GM23338 (cell line): ENCODE measurements around the gene ORC4. TPM values are rescaled to one million over a fixed set of nuclear protein-coding genes. Genes with fewer than 3 reads are reported as not detected.

Experiments
- ATAC-seq: fragments of 200-7000 bp; cut with Tn5 transposase; 3 replicates; pipeline ENCODE4 v1.9.1; 2020
- DNase-seq: peaks from one replicate; pipeline ENCODE4 v3.0.0-alpha.2; 2015; ENCODE audit warnings: low spot score
- H2AFZ ChIP-seq: fragments of 200-600 bp; sonication (generic); 2 replicates; pipeline ENCODE4 v1.8.0; 2016; ENCODE audit warnings: antibody characterized with exemption, mild to moderate bottlenecking, moderate library complexity
- H3F3A ChIP-seq: fragments of 200-600 bp; sonication (generic); replicated peaks from 2 replicates; pipeline ENCODE4 v1.8.0; 2017; ENCODE audit warnings: antibody characterized with exemption, mixed run types, low read depth
- H3K27ac ChIP-seq: fragments of 200-600 bp; sonication (generic); 2 replicates; pipeline ENCODE4 v1.6.1; 2016; ENCODE audit warnings: low read depth
- H3K27me3 ChIP-seq: fragments of 200-600 bp; sonication (generic); 2 replicates; pipeline ENCODE4 v1.8.0; 2016; ENCODE audit warnings: mild to moderate bottlenecking, mixed run types, moderate library complexity; ENCODE audit not compliant: insufficient read depth
- H3K36me3 ChIP-seq: fragments of 200-600 bp; sonication (generic); 2 replicates; pipeline ENCODE4 v1.8.0; 2016; ENCODE audit warnings: mild to moderate bottlenecking; ENCODE audit not compliant: insufficient read depth
- H3K4me1 ChIP-seq: fragments of 200-600 bp; sonication (generic); 2 replicates; pipeline ENCODE4 v1.8.0; 2016; ENCODE audit warnings: mild to moderate bottlenecking, moderate library complexity; ENCODE audit not compliant: insufficient read depth
- H3K4me2 ChIP-seq: fragments of 200-600 bp; sonication (generic); 2 replicates; pipeline ENCODE4 v1.7.1; 2017; ENCODE audit warnings: mixed run types
- H3K4me3 ChIP-seq: fragments of 200-600 bp; sonication (generic); 2 replicates; pipeline ENCODE4 v1.6.1; 2016; ENCODE audit warnings: mixed run types
- H3K79me2 ChIP-seq: fragments of 200-600 bp; sonication (generic); replicated peaks from 2 replicates; pipeline ENCODE4 v1.8.0; 2017; ENCODE audit warnings: mild to moderate bottlenecking; ENCODE audit not compliant: insufficient read depth
- H3K9me2 ChIP-seq: fragments of 200-600 bp; sonication (generic); 2 replicates; pipeline ENCODE4 v1.8.0; 2017; ENCODE audit not compliant: insufficient read depth
- H4K20me1 ChIP-seq: fragments of 200-600 bp; sonication (generic); replicated peaks from 2 replicates; pipeline ENCODE4 v1.8.0; 2017; ENCODE audit warnings: mild to moderate bottlenecking; ENCODE audit not compliant: insufficient read depth
- H3K27ac Mint-ChIP-seq: 2 replicates; pipeline ENCODE4 v1.8.0; 2020; ENCODE audit warnings: inconsistent platforms, mild to moderate bottlenecking, moderate library complexity, mixed read lengths
- H3K27me3 Mint-ChIP-seq: 3 replicates; pipeline ENCODE4 v1.8.0; 2022; ENCODE audit warnings: low read depth, mild to moderate bottlenecking, moderate library complexity, mixed read lengths, inconsistent platforms; ENCODE audit not compliant: insufficient read depth, poor library complexity
- H3K36me3 Mint-ChIP-seq: 3 replicates; pipeline ENCODE4 v1.8.0; 2021; ENCODE audit warnings: low read depth, mild to moderate bottlenecking, inconsistent platforms, moderate library complexity, mixed read lengths
- H3K4me1 Mint-ChIP-seq: 3 replicates; pipeline ENCODE4 v1.8.0; 2020; ENCODE audit warnings: mild to moderate bottlenecking, inconsistent platforms, mixed read lengths
- H3K4me3 Mint-ChIP-seq: 3 replicates; pipeline ENCODE4 v1.8.0; 2021; ENCODE audit warnings: moderate library complexity, mild to moderate bottlenecking, inconsistent platforms, mixed read lengths
- H3K9me3 Mint-ChIP-seq: 3 replicates; pipeline ENCODE4 v1.8.0; 2020; ENCODE audit warnings: moderate library complexity, mild to moderate bottlenecking, inconsistent platforms, mixed read lengths
- ETS1 ChIP-seq: IDR thresholded peaks from 2 replicates; pipeline ENCODE4 v1.6.1; 2016; ENCODE audit warnings: antibody characterized with exemption
- EZH2 ChIP-seq: fragments of 200-600 bp; sonication (generic); IDR thresholded peaks from one replicate; pipeline ENCODE4 v1.8.0; 2017; ENCODE audit warnings: antibody characterized with exemption, mild to moderate bottlenecking, low read depth; ENCODE audit not compliant: unreplicated experiment
- EZH2phosphoT487 ChIP-seq: fragments of 200-600 bp; sonication (generic); IDR thresholded peaks from one replicate; pipeline ENCODE4 v1.8.1; 2018; ENCODE audit warnings: antibody characterized with exemption; ENCODE audit not compliant: unreplicated experiment
- NANOG ChIP-seq: IDR thresholded peaks from 2 replicates; pipeline ENCODE4 v1.6.1; 2016; ENCODE audit warnings: antibody characterized with exemption, borderline replicate concordance
- polyA plus RNA-seq: library from polyadenylated mRNA; unstranded; fragments of >200 nt; fragmentation: Nextera tagmentation; extraction: Ambion mirVana; gene quantifications from 2 replicates; pipeline ENCODE4 v1.2.1, GENCODE V29; 2016
- total RNA-seq: library from RNA; depleted of rRNA; stranded (reverse); fragments of >200 nt; shearing (Covaris generic); gene quantifications from 2 replicates; pipeline ENCODE4 v1.2.3, GENCODE V29; 2014
- TF ChIP-seq, protein P1 (sequence below): fragments of 250-450 bp; sonication (Bioruptor Pico); IDR thresholded peaks from 2 replicates; pipeline ENCODE4 v1.5.0; 2020; ENCODE audit warnings: mild to moderate bottlenecking, moderate library complexity
- TF ChIP-seq, protein P2 (sequence below), 2 experiments: fragments of 200-600 bp in 1 of 2; sonication (generic) in 1 of 2; conservative IDR thresholded peaks; 2 replicates each; pipeline versions ENCODE4 v1.5.1 to v1.6.1; 2016 to 2017; ENCODE audit warnings: antibody characterized with exemption in 2 of 2, low read depth in 2 of 2, mild to moderate bottlenecking in 2 of 2, moderate library complexity in 1 of 2

Gene ORC4
- total and polyA plus RNA-seq, 2 experiments from 2014 or later: 47.5 to 177 TPM

GRCh38 chr2:147968571-147968970 is 52.0 kb downstream of the ORC4 start (continued):
- TF ChIP-seq, protein P1, sequence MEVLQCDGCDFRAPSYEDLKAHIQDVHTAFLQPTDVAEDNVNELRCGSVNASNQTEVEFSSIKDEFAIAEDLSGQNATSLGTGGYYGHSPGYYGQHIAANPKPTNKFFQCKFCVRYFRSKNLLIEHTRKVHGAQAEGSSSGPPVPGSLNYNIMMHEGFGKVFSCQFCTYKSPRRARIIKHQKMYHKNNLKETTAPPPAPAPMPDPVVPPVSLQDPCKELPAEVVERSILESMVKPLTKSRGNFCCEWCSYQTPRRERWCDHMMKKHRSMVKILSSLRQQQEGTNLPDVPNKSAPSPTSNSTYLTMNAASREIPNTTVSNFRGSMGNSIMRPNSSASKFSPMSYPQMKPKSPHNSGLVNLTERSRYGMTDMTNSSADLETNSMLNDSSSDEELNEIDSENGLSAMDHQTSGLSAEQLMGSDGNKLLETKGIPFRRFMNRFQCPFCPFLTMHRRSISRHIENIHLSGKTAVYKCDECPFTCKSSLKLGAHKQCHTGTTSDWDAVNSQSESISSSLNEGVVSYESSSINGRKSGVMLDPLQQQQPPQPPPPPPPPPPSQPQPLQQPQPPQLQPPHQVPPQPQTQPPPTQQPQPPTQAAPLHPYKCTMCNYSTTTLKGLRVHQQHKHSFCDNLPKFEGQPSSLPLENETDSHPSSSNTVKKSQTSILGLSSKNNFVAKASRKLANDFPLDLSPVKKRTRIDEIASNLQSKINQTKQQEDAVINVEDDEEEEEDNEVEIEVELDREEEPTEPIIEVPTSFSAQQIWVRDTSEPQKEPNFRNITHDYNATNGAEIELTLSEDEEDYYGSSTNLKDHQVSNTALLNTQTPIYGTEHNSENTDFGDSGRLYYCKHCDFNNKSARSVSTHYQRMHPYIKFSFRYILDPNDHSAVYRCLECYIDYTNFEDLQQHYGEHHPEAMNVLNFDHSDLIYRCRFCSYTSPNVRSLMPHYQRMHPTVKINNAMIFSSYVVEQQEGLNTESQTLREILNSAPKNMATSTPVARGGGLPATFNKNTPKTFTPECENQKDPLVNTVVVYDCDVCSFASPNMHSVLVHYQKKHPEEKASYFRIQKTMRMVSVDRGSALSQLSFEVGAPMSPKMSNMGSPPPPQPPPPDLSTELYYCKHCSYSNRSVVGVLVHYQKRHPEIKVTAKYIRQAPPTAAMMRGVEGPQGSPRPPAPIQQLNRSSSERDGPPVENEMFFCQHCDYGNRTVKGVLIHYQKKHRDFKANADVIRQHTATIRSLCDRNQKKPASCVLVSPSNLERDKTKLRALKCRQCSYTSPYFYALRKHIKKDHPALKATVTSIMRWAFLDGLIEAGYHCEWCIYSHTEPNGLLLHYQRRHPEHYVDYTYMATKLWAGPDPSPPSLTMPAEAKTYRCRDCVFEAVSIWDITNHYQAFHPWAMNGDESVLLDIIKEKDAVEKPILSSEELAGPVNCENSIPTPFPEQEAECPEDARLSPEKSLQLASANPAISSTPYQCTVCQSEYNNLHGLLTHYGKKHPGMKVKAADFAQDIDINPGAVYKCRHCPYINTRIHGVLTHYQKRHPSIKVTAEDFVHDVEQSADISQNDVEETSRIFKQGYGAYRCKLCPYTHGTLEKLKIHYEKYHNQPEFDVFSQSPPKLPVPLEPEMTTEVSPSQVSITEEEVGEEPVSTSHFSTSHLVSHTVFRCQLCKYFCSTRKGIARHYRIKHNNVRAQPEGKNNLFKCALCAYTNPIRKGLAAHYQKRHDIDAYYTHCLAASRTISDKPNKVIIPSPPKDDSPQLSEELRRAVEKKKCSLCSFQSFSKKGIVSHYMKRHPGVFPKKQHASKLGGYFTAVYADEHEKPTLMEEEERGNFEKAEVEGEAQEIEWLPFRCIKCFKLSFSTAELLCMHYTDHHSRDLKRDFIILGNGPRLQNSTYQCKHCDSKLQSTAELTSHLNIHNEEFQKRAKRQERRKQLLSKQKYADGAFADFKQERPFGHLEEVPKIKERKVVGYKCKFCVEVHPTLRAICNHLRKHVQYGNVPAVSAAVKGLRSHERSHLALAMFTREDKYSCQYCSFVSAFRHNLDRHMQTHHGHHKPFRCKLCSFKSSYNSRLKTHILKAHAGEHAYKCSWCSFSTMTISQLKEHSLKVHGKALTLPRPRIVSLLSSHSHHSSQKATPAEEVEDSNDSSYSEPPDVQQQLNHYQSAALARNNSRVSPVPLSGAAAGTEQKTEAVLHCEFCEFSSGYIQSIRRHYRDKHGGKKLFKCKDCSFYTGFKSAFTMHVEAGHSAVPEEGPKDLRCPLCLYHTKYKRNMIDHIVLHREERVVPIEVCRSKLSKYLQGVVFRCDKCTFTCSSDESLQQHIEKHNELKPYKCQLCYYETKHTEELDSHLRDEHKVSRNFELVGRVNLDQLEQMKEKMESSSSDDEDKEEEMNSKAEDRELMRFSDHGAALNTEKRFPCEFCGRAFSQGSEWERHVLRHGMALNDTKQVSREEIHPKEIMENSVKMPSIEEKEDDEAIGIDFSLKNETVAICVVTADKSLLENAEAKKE (CRISPR knock-in tag): no peak
- no peak for TF ChIP-seq EZH2phosphoT487
- TF ChIP-seq EZH2: no peak
- no peak for TF ChIP-seq NANOG

DNA sequence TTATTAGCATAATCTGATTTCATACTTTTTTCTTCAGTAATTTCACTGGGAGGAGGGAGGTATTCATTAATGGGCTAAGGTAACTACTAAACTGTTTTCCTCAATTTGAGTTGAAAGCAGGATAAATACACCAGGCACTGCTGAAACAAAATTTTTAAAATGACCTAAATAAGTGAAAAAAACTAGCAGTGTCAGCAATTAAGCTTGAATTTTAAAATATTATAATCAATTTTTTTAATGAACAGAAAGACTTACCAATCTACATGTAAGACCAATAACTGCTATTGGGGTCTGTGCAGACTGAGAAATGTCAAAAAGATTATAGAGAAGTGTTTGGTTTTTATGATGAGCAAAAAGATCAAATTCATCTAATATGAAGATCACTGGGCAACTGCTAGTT is 68.4 kb downstream of the ORC4 start:
- no peak overlapping the region for H3K27ac ChIP-seq
- no peaks in the 10 kb centered on the region for H3K27me3 ChIP-seq
- H2AFZ ChIP-seq: no peak overlapping the region
- Mint-ChIP-seq H3K27ac (no peak overlapping the region), H3K36me3 (peaks cover 24% of the 10 kb centered on the region; the same call in 2 of the 3 replicates), H3K4me3 (no peak overlapping the region), H3K4me1 (no peaks in the 10 kb centered on the region), H3K9me3 (no peaks in the 10 kb centered on the region), H3K27me3 (no peaks in the 10 kb centered on the region)
- no peaks in the 10 kb centered on the region for H3K9me2 ChIP-seq
- no peaks in the 10 kb centered on the region for H3F3A ChIP-seq
- H3K4me1 ChIP-seq: no peaks in the 10 kb centered on the region
- H3K4me3 ChIP-seq: no peak overlapping the region
- no peaks in the 10 kb centered on the region for H3K79me2 ChIP-seq
- H4K20me1 ChIP-seq: no peaks in the 10 kb centered on the region
- no peak overlapping the region for H3K4me2 ChIP-seq
- DNase-seq (no peak), ATAC-seq (no peak)
- H3K36me3 ChIP-seq: peaks cover 13% of the 10 kb centered on the region; the same call in 1 of the 2 replicates
- TF ChIP-seq EZH2phosphoT487 (no peak), ETS1 (no peak), EZH2 (no peak)
- TF ChIP-seq, protein P1 (CRISPR knock-in tag): no peak
- TF ChIP-seq, protein P2, sequence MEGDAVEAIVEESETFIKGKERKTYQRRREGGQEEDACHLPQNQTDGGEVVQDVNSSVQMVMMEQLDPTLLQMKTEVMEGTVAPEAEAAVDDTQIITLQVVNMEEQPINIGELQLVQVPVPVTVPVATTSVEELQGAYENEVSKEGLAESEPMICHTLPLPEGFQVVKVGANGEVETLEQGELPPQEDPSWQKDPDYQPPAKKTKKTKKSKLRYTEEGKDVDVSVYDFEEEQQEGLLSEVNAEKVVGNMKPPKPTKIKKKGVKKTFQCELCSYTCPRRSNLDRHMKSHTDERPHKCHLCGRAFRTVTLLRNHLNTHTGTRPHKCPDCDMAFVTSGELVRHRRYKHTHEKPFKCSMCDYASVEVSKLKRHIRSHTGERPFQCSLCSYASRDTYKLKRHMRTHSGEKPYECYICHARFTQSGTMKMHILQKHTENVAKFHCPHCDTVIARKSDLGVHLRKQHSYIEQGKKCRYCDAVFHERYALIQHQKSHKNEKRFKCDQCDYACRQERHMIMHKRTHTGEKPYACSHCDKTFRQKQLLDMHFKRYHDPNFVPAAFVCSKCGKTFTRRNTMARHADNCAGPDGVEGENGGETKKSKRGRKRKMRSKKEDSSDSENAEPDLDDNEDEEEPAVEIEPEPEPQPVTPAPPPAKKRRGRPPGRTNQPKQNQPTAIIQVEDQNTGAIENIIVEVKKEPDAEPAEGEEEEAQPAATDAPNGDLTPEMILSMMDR (conservative IDR thresholded peaks at IDR 0.05; ENCODE audit: low read depth in 2 of 2): no peak
